ENCODE measurements around the gene UFD1. TPM values are rescaled to one million over a fixed set of nuclear protein-coding genes. Genes with fewer than 3 reads are reported as not detected.

Gene UFD1
- total RNA-seq, 4 donors from 2014 or later, result 33.0 to 57.4 (median 45.6) TPM

DNA sequence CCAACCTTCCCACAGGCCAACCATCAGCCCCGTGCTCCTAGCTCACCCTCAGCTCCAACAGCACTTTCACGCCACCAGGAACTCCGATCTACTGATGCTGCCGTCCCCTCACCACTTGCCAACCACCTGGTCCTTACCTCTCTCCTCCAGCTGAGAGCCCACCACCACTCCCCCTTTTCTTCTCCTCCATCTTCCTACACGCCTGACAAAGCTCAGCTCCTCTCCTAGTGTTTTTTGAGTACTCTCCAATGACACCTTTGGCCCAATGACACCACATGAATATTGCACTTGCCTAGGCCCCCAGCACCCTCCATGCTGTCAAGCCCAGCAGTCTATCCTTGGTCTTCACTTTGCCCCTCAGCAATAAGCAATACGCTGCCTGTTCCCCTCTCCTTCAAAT is 78.1 kb downstream of the UFD1 start:
- H3K27ac ChIP-seq, result no peak overlapping the region
- TF ChIP-seq POLR2A (IDR thresholded peaks at IDR 0.05), result no peak
- no peak for TF ChIP-seq CTCF (IDR thresholded peaks at IDR 0.05)
- H3K36me3 ChIP-seq, result peaks cover 8 to 85% (median 14%) of the 10 kb centered on the region in 3 donors
- H3K4me1 ChIP-seq, result no peaks in the 10 kb centered on the region
- no peaks in the 10 kb centered on the region for H3K27me3 ChIP-seq
- intact Hi-C loops (cut with DNase I), result no loop called here
- WGBS, 2 donors, result 94 to 97% methylated on average over 6 of the region's 6 CpGs
- no peak for DNase-seq
- H3K4me3 ChIP-seq, result no peak overlapping the region
- no peaks in the 10 kb centered on the region for H3K9me3 ChIP-seq

Other genes with a start within 250 kb of the UFD1 start
- gene CLTCL1, start 187.5 kb downstream of the UFD1 start, total RNA-seq, result 1 to 10 TPM; 3.0 to 7.7 (median 5.1) TPM
- 10 to 100 TPM; 11.2 to 19.8 (median 14.4) TPM for gene HIRA, start 47.5 kb downstream of the UFD1 start, total RNA-seq
- 10 to 100 TPM; 14.6 to 25.7 (median 17.5) TPM for gene MRPL40, start 46.6 kb downstream of the UFD1 start, total RNA-seq
- 10 to 100 TPM; 15.8 to 54.0 (median 24.7) TPM for gene C22orf39, start 31.5 kb downstream of the UFD1 start, total RNA-seq
- 10 to 100 TPM in 2 of 4 donors, 1 to 10 TPM in 2; 3.4 to 16.7 (median 9.1) TPM for gene CDC45, start 727 bp upstream of the UFD1 start, total RNA-seq
- 10 to 100 TPM in 3 of 4 donors, 1 to 10 TPM in 1; 9.7 to 62.9 (median 23.0) TPM for gene CLDN5, start 45.2 kb upstream of the UFD1 start, total RNA-seq
- 10 to 100 TPM; 19.8 to 69.7 (median 36.3) TPM for gene SEPTIN5, start 235.3 kb upstream of the UFD1 start, total RNA-seq
- gene GP1BB, start 244.3 kb upstream of the UFD1 start, total RNA-seq, result 10 to 100 TPM in 1 of 4 donors, 1 to 10 TPM in 3; 4.8 to 40.0 (median 9.7) TPM

All from esophagus squamous epithelium (tissue), 5 donors.